GM21515 (cell line): ENCODE results near the gene PXT1.
"Not testable (repeated sequence)": the region's sequence is repeated elsewhere in the genome, so short reads cannot be mapped to it uniquely, and the experiment has no call there.

Experiments
- ATAC-seq: cut with Tn5 transposase; IDR thresholded peaks from one replicate; pipeline ENCODE4 v1.9.1; 2021; ENCODE audit not compliant: unreplicated experiment

Gene PXT1

GRCh38 chr6:36442671-36443470, at the start of gene PXT1, which contains the start of gene KCTD20:
PXT1 (minus strand) TSS chr6:36442854; CDS start chr6:36426082, 16,772 bp downstream.
KCTD20 (plus strand) TSS chr6:36443000; CDS start chr6:36470098, 27,098 bp downstream.
- ATAC-seq, result peak; percentile 87

- ATAC-seq, result no peak
These were observed 49.4 kb upstream of the PXT1 start for GRCh38 chr6:36492092-36492491.

GRCh38 chr6:36491378-36491965, 48.8 kb upstream of the PXT1 start:
- no peak for ATAC-seq

- no peak for ATAC-seq
These were observed 46.8 kb upstream of the PXT1 start for GRCh38 chr6:36489426-36489825.

- ATAC-seq, result no peak
These were observed 45.6 kb upstream of the PXT1 start for GRCh38 chr6:36488221-36488620.

- ATAC-seq, result no peak
These were observed 45.0 kb upstream of the PXT1 start for GRCh38 chr6:36487698-36488097.

GRCh38 chr6:36484736-36485135, 42.1 kb upstream of the PXT1 start:
- ATAC-seq, result no peak

- ATAC-seq, result not testable (repeated sequence)
These were observed 40.7 kb upstream of the PXT1 start for GRCh38 chr6:36483326-36483725.

GRCh38 chr6:36479256-36479655, 36.6 kb upstream of the PXT1 start:
- no peak for ATAC-seq

- no peak for ATAC-seq
These were observed 35.4 kb upstream of the PXT1 start for GRCh38 chr6:36478051-36478526.

- no peak for ATAC-seq
These were observed 27.3 kb upstream of the PXT1 start for GRCh38 chr6:36469946-36470345.

- no peak for ATAC-seq
These were observed 26.6 kb upstream of the PXT1 start for GRCh38 chr6:36469148-36469661.

- no peak for ATAC-seq
These were observed 25.0 kb upstream of the PXT1 start for GRCh38 chr6:36467625-36468024.

GRCh38 chr6:36464233-36464632, 21.6 kb upstream of the PXT1 start:
- no peak for ATAC-seq

GRCh38 chr6:36463676-36464075, 21.0 kb upstream of the PXT1 start:
- no peak for ATAC-seq

GRCh38 chr6:36461646-36462045, 19.0 kb upstream of the PXT1 start:
- no peak for ATAC-seq

- no peak for ATAC-seq
These were observed 18.3 kb upstream of the PXT1 start for GRCh38 chr6:36460916-36461315.

GRCh38 chr6:36459501-36459900, 16.8 kb upstream of the PXT1 start:
- no peak for ATAC-seq

- ATAC-seq, result no peak
These were observed 12.9 kb upstream of the PXT1 start for GRCh38 chr6:36455486-36456027.

GRCh38 chr6:36452897-36453296, 10.2 kb upstream of the PXT1 start:
- not testable (repeated sequence) for ATAC-seq

- ATAC-seq, result not testable (repeated sequence)
These were observed 6.5 kb upstream of the PXT1 start for GRCh38 chr6:36449173-36449572.

GRCh38 chr6:36445621-36446020, 3.0 kb upstream of the PXT1 start:
- ATAC-seq, result no peak
